CD4-positive, alpha-beta T cell treated with Interleukin-17A for 1 hour (primary cell): ENCODE data around the gene DPCD.
"Not testable (repeated sequence)": the region's sequence is repeated elsewhere in the genome, so short reads cannot be mapped to it uniquely, and the experiment has no call there.

ENCODE experiments used
- DNase-seq: peaks from one replicate; pipeline ENCODE4 v3.0.0-alpha.2; 2020

DPCD gene

GRCh38 chr10:101623528-101623927, 35.4 kb downstream of the DPCD start:
- no peak for DNase-seq

GRCh38 chr10:101624526-101625102, 36.5 kb downstream of the DPCD start:
- no peak for DNase-seq

- DNase-seq, result no peak
These were observed 37.8 kb downstream of the DPCD start for GRCh38 chr10:101625821-101626412.

- DNase-seq, result no peak
These were observed 41.9 kb downstream of the DPCD start for GRCh38 chr10:101629837-101630632.

- DNase-seq, result no peak
These were observed 42.5 kb downstream of the DPCD start for GRCh38 chr10:101630633-101630920.

- no peak for DNase-seq
These were observed 43.8 kb downstream of the DPCD start for GRCh38 chr10:101631821-101632475.

GRCh38 chr10:101633510-101633909, 45.4 kb downstream of the DPCD start:
- DNase-seq, result not testable (repeated sequence)

- no peak for DNase-seq
These were observed 51.2 kb downstream of the DPCD start for GRCh38 chr10:101639141-101639900.

GRCh38 chr10:101643546-101643945, 55.4 kb downstream of the DPCD start:
- DNase-seq, result no peak

GRCh38 chr10:101644002-101644401, 55.9 kb downstream of the DPCD start:
- DNase-seq, result no peak

- no peak for DNase-seq
These were observed 57.5 kb downstream of the DPCD start for GRCh38 chr10:101645659-101646058.

GRCh38 chr10:101646364-101646763, 58.2 kb downstream of the DPCD start:
- no peak for DNase-seq

- no peak for DNase-seq
These were observed 59.1 kb downstream of the DPCD start for GRCh38 chr10:101647255-101647654.

- DNase-seq, result no peak
These were observed 61.5 kb downstream of the DPCD start for GRCh38 chr10:101649525-101650085.

GRCh38 chr10:101650863-101651262, 62.7 kb downstream of the DPCD start:
- no peak for DNase-seq

- no peak for DNase-seq
These were observed 63.2 kb downstream of the DPCD start for GRCh38 chr10:101651336-101651735.

GRCh38 chr10:101653536-101653935, 65.4 kb downstream of the DPCD start:
- no peak for DNase-seq

GRCh38 chr10:101655570-101655969, 67.4 kb downstream of the DPCD start:
- no peak for DNase-seq

GRCh38 chr10:101656890-101657289, 68.8 kb downstream of the DPCD start:
- DNase-seq, result no peak

- no peak for DNase-seq
These were observed 70.9 kb downstream of the DPCD start for GRCh38 chr10:101658975-101659374.
